ENCODE measurements around the gene CASP3.
"Not testable (repeated sequence)": the region's sequence is repeated elsewhere in the genome, so short reads cannot be mapped to it uniquely, and the experiment has no call there.

The CASP3 gene

DNA sequence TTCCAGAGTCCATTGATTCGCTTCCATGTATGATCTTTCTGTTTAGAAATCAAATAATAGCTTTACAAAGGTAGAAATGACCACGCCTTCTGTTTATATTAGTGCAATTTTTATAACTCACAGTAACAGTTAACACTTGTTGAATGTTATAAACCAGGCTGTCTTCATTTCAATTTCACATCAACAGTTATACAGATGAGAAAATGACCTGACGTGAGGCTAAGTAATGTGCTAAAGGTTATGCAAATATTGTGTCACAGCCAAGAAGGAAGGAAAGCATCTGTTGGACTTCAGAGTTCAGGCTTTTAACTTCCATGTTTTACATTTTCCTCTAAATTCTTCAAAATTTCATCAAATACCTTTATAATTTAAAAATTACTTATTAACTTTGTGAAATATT is 13.9 kb downstream of the CASP3 start:
- DNase-seq (ENCODE audit: low read depth), result no peak

DNA sequence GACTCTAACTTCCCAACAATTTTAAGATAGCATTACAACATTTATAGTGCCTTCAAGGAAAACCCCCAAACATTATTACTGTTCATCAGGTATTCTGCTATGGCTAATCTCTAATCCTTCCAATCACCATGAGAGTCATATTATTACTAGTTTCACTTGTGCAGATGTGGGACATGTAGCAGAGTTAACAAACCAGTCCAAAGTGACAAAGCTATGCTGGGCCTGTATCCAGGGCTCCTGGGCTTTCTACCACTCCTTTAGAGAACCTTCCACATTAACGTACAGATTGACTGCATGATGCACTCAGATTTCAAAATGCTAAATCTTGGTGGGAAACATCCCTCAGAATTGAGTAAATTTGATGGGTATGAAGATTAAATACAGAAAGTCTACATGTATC is 16.4 kb downstream of the CASP3 start:
- DNase-seq (ENCODE audit: low read depth), result no peak

DNA sequence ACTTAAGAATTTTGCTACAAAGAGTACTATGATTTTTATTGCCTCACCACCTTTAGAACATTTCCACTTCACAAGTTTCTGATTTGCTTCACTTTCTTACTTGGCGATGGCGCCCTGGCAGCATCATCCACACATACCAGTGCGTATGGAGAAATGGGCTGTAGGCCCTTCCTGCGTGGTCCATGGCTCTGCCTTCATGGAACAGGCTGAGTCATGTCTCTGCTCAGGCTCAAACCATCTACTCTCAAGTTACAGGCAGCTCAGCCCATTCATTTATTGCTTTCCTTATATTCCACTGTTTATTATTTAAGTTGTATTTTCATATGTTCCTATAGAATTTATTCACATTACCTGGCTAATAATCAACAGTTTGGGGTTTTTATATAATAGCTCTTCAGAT is 21.1 kb downstream of the CASP3 start:
- DNase-seq (ENCODE audit: low read depth), result no peak

DNA sequence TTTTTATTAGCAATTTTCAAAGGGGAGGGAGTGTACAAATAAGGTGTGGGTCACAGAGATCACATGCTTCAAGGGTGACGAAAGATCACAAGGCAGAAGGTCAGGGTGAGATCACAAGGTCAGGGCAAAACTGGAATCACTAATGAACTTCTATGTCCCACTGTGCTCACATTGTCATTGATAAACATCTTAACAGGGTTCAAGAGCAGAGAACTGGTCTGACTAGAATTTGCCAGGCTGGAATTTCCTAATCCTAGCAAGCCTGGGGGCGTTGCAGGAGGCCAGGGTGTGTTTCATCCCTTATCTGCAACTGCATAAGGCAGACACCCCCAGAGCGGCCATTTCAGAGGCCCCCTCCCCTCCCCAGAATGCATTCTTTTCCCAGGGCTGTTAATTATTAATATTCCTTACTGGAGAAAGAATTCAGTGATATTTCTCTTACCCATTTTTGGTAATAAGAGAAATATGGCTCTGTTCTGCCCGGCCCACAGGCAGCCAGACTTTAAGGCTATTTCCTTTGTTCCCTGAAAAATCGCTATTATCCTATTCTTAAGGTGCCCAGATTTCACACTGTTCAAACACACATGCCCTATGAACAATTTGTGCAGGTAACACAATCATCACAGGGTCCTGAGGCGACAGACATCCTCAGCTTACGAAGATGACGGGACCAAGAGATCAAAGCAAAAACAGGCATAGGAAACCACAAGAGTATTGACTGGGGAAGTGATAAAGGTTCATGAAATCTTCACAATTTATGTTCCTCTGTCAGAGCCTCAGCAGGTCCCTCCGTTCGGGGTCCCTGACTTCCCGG is 23.3 kb downstream of the CASP3 start:
- not testable (repeated sequence) for DNase-seq (ENCODE audit: low read depth)

DNA sequence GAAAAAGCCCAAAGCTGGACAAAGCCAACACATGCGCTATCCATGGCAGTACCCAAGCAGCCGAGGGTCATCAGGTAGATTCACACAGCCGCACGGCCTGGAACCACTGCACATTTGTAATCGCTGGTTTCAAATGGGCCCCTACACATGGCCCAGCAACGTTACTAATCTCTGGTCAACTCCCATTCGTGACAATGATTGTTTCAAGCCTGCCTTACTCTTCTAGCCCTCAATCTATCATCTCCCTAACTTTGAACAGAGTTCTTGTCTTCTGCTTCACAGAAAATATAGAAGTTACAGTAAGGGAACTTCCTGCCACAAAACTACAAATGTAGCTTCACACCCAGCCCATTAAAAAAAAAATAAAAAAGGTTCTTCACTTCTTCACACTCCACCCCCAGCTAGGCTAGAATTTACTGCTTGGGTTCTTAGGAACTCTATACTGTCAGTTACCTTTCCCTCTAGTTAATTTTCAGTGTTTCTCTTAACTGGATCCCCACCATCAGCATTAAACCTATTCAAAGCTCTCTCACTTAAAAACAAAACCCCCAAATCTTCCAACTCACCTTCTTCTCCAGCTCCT is 24.2 kb downstream of the CASP3 start:
- no peak for DNase-seq (ENCODE audit: low read depth)

DNA sequence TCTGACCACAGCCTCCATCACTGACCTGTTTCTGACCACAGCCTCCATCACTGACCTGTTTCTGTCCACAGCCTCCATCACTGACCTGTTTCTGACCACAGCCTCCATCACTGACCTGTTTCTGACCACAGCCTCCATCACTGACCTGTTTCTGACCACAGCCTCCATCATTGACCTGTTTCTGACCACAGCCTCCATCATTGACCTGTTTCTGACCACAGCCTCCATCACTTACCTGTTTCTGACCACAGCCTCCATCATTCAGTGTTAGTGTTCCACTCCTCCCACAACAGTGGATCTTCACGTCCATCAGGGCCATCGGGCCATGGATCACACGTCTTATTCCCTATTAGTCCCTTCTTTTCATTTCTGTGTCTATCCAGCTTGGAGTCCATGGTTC is 24.7 kb downstream of the CASP3 start:
- not testable (repeated sequence) for DNase-seq (ENCODE audit: low read depth)

DNA sequence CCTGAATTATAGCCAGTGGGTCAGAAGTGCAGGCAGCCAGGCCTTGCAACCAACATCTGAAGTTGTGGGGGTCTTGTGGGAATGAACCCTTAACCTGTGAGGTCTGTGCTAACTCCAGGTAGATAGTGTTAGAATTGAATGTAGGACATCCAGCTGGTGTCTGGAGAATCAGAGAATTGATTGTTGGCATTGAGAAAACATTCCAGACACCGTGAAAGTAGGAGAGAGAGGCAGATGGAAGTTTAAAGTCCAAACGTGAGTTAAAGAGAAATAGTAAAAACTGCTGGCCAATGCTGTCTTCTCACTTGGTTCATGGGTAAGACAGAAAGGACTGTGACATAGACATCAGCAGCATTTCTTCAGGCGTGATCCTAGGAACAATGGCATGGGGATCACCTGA is 27.7 kb downstream of the CASP3 start:
- no peak for DNase-seq (ENCODE audit: low read depth)

DNA sequence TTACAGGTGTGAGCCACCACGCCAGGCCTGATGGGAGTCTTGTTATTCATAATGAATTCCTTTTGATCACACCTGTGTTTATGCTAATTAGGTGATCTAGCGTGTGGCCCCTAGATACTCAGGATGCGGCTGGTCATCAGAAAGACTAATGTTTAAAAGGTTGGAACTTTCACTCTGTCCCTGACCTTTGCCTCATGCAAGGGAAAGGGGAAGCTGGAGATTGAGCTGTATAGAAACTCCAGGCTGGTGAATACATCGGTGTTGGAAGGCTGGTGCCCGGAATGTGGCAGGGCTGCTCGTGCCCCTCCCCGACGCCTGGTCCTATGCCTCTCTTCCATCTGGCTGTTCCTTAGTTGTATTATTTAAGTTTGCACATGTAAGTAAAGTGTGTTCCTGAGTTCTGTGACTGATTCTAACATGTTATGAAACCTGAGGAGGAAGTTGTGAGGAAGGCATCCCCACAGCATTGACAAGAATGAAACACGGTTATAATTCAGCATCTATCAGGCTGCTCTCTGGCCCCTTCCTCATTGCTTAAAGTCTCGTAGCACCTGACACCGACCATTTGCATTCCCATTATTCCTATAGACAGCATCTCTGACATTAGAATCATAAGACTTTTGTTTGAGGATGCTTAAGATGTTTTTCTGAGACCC is 28.9 kb downstream of the CASP3 start:
- DNase-seq (ENCODE audit: low read depth), result no peak

DNA sequence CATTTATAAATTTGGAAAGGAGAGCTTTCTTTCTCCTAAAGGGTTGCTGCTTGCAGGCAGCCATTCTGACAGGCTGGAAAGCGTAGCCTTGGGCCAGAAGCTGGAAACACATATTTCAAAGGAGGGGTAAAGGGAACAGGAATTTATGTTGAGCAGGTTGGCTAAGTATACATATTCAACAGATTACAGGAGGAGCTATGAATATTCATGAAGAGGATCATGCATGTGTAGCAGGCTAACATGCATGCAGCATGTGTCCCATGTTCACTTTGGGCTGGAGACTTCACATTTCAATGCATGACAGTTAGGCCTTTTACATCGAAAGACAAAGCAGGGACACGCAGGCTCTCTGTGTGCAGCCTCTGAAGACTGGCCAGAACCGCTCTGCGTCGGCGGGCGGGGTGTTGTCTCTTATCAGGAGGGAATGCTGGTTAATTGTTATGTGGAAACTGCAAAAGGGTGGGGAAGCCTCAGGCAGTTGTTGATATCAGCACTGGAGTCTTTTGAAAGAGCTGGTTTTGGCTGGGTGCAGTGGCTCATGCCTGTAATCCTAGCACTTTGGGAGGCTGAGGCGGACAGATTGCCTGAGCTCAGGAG is 31.5 kb downstream of the CASP3 start:
- DNase-seq (ENCODE audit: low read depth), result no peak

DNA sequence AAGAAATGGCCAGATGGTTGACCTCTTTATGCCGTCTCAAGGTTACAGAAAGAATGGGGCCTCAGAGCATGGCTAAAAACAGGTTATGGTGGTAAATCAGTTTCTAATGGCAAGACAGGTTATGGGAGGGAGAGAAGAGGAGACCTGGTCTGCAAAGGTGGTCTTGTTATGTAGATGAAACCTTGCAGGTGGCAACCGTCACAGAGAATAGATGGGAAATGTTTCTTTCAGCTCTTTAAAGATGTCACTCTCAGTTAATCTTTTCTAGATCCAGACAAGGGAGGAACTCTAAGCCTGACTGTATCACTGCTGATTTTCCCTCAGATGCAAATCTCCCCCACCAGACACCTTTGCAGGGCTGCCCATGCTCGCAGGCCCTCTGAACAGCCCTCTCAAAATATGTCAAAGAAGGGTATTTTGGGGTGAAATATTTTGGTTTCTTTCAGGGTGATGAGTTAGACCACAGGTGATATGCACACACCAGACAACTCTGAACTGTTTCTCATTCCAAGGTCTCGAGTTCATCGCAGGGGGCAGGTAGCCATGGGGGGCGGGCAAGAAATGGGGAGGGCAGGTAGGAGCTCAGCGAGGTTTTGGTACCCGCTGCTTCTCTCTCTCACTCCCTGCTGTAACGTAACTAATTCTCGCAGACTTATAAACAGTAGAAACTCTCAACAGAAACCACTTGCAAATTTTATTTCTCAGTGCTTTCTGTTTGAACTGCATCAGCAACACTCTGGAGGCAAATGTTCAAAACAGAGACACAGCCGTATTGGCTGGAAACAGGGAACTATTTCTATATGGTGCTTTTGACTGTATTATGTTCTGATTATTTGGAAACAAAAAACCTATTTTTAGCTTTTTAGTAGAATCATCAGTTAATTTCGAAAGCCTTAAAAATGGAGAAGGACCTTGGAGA is 32.4 kb downstream of the CASP3 start:
- DNase-seq (ENCODE audit: low read depth), result no peak

DNA sequence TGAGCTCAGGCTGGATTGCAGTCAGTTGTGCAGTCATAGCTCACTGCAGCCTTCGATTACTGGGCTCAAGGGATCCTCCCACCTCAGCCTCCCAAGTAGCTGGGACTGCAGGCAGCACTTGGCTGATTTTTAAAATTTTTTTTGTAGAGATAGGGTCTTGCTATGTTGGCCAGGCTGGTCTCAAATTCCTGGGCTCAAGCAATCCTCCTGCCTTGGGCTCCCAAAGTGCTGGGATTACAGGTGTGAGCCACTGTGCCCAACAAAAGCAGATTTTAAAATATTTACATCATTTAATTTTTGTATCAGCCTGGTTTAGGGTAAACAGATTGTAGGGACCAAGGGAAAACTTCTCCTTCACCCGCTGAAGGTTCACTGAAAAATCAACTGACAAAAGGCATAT is 33.1 kb downstream of the CASP3 start:
- DNase-seq (ENCODE audit: low read depth), result not testable (repeated sequence)

DNA sequence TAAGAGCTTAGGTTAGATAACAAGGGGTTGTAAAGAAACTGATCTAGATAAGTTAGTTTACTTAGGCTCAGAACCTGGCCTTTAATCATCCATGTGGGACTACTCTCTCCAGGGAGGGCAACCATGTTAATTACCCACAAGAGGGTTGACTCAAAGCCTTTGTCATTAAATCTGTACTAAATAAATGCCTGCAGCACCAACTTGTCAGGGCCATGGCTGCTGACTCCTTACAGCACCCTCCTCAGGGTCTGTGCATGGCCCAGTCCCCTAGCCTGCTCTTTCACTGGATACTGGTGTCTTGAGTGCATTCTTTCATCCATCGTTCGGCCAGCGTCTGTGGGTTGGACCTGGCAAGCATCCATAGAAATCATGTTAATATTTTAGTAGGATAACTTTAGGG is 34.7 kb downstream of the CASP3 start:
- no peak for DNase-seq (ENCODE audit: low read depth)

DNA sequence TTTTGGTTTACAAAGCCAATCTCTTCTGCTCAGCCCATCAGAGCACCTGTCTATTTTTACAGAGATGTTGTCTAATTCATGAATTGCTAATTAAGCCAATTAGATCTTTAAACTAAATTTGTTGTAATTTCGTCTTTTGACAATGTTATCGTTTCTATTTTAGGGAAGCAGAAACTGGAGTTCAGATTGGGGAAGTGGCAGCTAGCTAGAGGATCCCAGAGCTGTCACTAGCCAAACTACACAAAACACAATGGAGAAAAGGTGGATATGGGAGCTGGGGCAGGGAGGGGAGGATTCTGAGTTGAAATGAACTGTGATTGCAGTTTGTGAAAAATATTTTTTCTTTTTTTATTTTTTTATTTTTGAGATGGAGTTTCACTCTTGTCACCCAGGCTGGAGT is 35.8 kb downstream of the CASP3 start:
- DNase-seq (ENCODE audit: low read depth), result no peak

DNA sequence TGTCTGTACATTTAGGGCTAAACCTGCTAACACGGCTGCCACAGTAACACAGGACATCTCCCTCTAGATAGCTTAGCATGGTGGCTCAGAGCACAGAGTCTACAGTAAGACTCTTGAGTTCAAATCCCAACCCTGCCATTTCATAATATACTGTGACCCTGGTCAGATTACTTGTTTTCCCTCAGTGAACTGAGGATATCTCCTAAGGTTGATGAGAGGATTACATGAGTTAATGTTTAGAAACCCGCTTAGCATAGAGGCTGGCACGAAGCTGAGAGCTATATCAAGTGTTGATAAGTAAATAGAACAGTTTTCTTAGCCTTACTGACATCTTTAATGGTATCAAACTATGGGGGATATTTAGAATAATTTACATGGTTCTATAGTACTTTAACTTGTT is 37.2 kb downstream of the CASP3 start:
- no peak for DNase-seq (ENCODE audit: low read depth)

DNA sequence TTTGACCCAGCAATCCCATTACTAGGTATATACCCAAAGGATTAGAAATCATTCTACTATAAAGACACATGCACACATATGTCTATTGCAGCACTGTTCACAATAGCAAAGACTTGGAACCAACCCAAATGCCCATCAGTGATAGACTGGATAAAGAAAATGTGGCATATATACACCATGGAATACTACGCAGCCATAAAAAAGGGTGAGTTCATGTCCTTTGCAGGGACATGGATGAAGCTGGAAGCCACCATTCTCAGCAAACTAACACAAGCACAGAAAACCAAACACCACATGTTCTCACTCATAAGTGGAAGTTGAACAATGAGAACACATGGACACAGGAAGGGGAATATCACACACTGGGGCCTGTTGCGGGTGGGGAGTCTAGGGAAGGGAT is 41.8 kb downstream of the CASP3 start:
- not testable (repeated sequence) for DNase-seq (ENCODE audit: low read depth)

DNA sequence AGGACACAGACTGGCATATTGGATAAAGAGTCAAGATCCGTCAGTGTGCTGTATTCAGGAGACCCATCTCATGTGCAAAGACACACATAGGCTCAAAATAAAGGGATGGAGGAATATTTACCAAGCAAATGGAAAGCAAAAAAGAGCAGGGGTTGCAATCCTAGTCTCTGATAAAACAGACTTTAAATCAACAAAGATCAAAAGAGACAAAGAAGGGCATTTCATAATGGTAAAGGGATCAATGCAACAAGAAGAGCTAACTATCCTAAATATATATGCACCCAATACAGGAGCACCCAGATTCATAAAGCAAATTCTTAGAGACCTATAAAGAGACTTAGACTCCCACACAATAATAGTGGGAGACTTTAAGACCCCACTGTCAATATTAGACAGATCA is 46.4 kb downstream of the CASP3 start:
- DNase-seq (ENCODE audit: low read depth), result not testable (repeated sequence)

DNA sequence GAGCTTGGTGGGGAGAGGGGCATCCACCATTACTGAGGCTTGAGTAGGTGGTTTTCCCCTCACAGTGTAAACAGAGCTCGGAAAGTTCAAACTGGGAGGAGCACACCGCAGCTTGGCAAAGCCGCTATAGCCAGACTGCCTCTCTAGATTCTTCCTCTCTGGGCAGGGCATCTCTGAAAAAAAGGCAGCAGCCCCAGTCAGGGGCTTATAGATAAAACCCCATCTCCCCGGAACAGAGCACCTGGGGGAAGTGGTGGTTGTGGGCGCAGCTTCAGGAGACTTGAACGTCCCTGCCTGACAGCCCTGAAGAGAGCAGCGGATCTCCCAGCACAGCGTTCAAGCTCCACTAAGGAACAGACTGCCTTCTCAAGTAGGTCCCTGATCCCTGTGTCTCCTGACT is 48.3 kb downstream of the CASP3 start:
- not testable (repeated sequence) for DNase-seq (ENCODE audit: low read depth)

DNA sequence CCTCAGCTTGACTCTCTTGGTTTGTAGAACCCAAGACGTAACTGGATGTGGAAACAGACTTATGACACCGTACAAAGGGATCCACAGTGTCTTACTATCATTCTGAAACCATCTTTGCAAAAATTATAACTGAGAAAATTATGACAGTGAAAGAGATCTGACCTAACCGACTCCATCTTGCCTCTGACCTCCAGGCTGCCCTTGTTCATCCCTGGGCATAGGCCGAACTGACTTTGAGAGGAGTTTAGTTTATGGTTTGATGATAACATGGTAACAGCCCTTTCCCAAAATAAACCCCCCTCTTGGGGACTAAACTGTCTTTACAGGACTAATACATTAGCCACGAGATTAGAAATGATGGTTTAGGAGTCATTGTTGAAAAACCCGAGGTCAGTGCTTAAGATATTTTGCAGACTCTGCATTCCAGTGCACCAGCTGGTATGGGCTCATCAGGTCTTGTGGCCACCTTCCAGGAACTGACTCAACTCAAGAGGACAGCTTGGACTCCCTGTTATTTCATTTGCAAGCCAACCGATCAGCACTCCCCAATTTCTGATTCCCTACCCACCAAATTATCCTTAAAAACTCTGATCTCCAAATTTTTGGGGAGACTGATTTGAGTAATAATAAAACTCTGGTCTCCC is 49.6 kb downstream of the CASP3 start:
- no peak for DNase-seq (ENCODE audit: low read depth)

DNA sequence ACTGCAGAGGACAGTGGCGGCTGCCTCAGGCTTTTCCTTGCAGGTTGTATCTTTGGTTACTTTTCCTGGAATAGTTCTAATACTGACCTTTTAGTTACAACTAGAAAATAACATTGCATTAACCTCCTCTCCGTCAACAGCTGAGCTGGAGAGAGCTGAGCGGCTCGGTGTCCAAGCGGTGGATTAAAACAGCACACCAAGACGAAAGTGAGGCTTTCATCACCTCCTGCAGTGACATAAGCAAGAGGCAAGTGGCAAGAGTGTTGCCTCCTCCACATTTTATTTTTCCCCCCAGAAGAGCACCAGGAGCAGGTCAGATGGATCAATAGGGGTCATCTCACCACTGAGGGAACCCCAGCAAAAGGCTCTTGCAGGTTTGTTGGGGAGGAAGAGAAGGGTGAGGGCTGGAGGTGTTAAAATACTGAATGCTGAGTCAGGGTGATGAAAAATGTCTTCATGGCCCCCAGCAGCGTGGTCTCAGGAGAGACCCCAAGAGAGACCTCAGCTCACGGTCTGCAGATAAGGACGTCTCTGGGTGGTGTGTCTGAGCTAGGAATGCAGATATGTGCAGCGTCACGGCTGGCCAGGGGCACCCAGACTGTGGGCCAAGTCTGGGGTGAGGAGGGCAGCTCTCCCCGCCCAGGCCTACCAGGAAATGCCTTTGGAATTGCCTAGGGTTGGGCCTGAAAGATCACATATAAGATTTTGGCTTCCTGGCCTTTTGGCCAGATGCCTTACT is 50.3 kb downstream of the CASP3 start:
- DNase-seq (ENCODE audit: low read depth), result no peak

DNA sequence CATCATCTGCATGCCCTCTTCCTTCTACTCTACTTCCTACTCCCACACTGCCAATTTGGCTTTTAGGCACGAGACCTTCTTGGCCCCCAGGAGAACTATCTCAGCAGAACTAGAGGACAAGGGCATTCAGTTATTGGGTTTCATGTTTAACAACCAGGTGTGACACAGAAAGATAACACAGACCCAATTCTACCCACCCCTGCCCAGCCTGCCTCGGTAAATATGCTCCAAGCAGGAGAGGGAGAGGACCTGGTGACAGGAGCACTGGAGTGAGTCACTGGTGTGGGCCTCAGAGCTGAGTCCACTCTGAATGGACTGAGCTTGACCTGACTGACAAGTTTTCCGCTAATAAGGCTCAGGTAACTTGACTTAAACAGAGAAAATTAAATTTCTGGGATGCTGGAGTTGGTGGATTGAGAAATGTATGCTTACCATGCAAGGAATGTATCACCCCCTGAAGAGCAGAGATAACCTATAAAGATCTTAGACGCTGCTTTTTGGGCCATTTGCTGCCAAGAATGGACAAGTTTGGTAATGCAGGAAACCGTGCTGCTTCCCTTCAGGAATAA is 52.5 kb downstream of the CASP3 start:
- no peak for DNase-seq (ENCODE audit: low read depth)
